GM12864 (cell line): ENCODE measurements around the gene CEP43.

Experiments used
- DNase-seq: peaks from one replicate; pipeline ENCODE4 v3.0.0-alpha.2; 2011; ENCODE audit warnings: low read depth
- H3K4me3 ChIP-seq: 2 replicates; pipeline ENCODE4 v1.5.1; 2011; ENCODE audit warnings: mild to moderate bottlenecking, low read depth, low read length, control low read depth
- TF ChIP-seq, protein P1 (sequence below): IDR thresholded peaks from 2 replicates; pipeline ENCODE4 v1.5.1; 2011; ENCODE audit warnings: low read depth, mild to moderate bottlenecking, moderate library complexity, low read length, control low read depth, inconsistent platforms; ENCODE audit errors: missing control alignments

CEP43 gene

GRCh38 chr6:166987448-166987847 is 11.7 kb upstream of the CEP43 start:
- TF ChIP-seq, protein P1, sequence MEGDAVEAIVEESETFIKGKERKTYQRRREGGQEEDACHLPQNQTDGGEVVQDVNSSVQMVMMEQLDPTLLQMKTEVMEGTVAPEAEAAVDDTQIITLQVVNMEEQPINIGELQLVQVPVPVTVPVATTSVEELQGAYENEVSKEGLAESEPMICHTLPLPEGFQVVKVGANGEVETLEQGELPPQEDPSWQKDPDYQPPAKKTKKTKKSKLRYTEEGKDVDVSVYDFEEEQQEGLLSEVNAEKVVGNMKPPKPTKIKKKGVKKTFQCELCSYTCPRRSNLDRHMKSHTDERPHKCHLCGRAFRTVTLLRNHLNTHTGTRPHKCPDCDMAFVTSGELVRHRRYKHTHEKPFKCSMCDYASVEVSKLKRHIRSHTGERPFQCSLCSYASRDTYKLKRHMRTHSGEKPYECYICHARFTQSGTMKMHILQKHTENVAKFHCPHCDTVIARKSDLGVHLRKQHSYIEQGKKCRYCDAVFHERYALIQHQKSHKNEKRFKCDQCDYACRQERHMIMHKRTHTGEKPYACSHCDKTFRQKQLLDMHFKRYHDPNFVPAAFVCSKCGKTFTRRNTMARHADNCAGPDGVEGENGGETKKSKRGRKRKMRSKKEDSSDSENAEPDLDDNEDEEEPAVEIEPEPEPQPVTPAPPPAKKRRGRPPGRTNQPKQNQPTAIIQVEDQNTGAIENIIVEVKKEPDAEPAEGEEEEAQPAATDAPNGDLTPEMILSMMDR = no peak
- no peak overlapping the region for H3K4me3 ChIP-seq
- DNase-seq = no peak

DNA sequence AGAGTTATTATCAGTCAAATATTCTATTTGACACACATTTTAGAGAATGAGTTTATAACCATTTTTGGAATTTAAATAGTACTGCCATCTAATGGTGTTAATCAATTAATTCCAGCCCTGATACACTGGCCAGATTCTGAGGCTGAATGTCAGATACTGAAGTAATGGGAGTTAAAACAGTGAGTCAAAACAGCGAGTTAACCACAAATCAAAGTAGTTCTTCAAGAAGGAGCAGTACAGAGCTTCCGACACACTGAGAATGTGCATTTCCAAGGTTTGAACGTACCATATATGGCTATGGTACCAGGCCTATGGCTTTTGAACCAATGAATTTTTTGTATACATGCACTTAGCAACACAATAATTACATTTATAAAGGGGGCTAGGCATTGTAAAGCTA is 11.3 kb upstream of the CEP43 start:
- TF ChIP-seq, protein P1 = no peak
- DNase-seq = no peak
- H3K4me3 ChIP-seq = no peak overlapping the region

- no peak overlapping the region for H3K4me3 ChIP-seq
- no peak for DNase-seq
- TF ChIP-seq, protein P1 = no peak
Observed at GRCh38 chr6:166988674-166989201, 10.5 kb upstream of the CEP43 start.

- DNase-seq = peak; percentile 34
- TF ChIP-seq, protein P1 = peak; percentile 56
- no peak overlapping the region for H3K4me3 ChIP-seq
Observed at GRCh38 chr6:166989427-166990032, 9.7 kb upstream of the CEP43 start.

GRCh38 chr6:166996406-166996805 is 2.8 kb upstream of the CEP43 start:
- DNase-seq = no peak
- TF ChIP-seq, protein P1 = no peak
- H3K4me3 ChIP-seq = no peak overlapping the region

- TF ChIP-seq, protein P1 = no peak
- peak overlapping the region; percentile 99 for H3K4me3 ChIP-seq
- DNase-seq = no peak
Observed at GRCh38 chr6:166997348-166997747, 1.8 kb upstream of the CEP43 start.

- TF ChIP-seq, protein P1 = peak; percentile 52
- peak overlapping the region; percentile 99 for H3K4me3 ChIP-seq
- DNase-seq = peak; percentile 49
Observed at GRCh38 chr6:166997768-166998255, 1.4 kb upstream of the CEP43 start.
